Measurements from ENCODE around the gene HARBI1. TPM values are rescaled to one million over a fixed set of nuclear protein-coding genes. Genes with fewer than 3 reads are reported as not detected.

The HARBI1 gene
- total RNA-seq, 4 donors from 2014 or later = 1.3 to 6.2 (median 3.5) TPM

DNA sequence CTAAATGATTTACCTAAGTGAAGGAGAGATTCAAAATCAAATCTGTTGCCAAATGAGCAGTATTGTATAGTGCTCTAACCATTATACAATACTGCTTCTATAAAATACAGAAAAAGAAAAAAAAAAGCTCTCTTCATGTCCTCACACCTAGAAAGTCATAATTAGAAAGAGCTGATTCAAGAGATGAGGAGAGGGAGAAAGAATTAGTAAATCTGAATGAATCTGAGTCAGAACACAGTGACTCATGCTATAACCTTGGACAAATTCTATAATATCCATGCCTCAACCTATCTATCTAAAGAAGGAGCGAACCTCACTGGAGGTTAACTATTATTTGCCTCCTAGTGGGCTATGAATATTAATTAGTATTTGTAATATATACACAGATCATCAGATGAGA, 52.6 kb downstream of the HARBI1 start:
- Histone ChIP-seq H3K27ac (no peak overlapping the region), H3K4me3 (replicated peaks in 1 of 3) (no peak overlapping the region), H3K36me3 (no peaks in the 10 kb centered on the region), H3K4me1 (peaks cover 16 to 20% of the 10 kb centered on the region in 2 donors), H3K27me3 (no peaks in the 10 kb centered on the region), H3K9me3 (no peaks in the 10 kb centered on the region)
- 97 to 100% methylated on average over 1 of the region's 1 CpG for WGBS, 2 donors
- intact Hi-C loops (cut with DNase I) = no loop called here
- DNase-seq = no peak
- TF ChIP-seq, protein P1, sequence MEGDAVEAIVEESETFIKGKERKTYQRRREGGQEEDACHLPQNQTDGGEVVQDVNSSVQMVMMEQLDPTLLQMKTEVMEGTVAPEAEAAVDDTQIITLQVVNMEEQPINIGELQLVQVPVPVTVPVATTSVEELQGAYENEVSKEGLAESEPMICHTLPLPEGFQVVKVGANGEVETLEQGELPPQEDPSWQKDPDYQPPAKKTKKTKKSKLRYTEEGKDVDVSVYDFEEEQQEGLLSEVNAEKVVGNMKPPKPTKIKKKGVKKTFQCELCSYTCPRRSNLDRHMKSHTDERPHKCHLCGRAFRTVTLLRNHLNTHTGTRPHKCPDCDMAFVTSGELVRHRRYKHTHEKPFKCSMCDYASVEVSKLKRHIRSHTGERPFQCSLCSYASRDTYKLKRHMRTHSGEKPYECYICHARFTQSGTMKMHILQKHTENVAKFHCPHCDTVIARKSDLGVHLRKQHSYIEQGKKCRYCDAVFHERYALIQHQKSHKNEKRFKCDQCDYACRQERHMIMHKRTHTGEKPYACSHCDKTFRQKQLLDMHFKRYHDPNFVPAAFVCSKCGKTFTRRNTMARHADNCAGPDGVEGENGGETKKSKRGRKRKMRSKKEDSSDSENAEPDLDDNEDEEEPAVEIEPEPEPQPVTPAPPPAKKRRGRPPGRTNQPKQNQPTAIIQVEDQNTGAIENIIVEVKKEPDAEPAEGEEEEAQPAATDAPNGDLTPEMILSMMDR (IDR thresholded peaks at IDR 0.05) = no peak
- TF ChIP-seq POLR2A (IDR thresholded peaks at IDR 0.05) = no peak

DNA sequence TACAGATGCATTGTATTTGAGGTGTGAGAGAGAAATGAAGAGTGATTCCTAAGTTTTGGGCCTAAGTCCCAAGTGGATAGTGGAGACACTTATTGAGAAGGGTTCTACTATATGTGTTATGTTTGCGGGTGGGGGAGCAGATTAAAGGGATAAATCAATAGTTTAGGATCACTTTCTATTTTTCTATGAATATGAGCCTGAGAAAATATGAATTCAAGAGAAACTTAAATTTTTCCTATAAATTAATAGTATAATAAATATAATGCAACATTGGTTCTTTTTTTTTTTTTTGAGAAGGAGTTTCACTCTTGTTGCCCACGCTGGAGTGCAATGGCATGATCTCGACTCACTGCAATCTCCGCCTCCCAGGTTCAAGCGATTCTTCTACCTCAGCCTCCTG, 54.5 kb downstream of the HARBI1 start:
- TF ChIP-seq, protein P1 (IDR thresholded peaks at IDR 0.05) = no peak
- no peak for TF ChIP-seq POLR2A (IDR thresholded peaks at IDR 0.05)
- Histone ChIP-seq H3K27me3 (no peaks in the 10 kb centered on the region), H3K4me1 (peaks cover 9 to 12% of the 10 kb centered on the region in 2 donors), H3K36me3 (no peaks in the 10 kb centered on the region), H3K27ac (no peak overlapping the region), H3K9me3 (no peaks in the 10 kb centered on the region), H3K4me3 (replicated peaks in 1 of 3) (no peak overlapping the region)
- intact Hi-C loops (cut with DNase I) = no loop called here
- WGBS, 2 donors = 96% methylated on average over 5 of the region's 5 CpGs
- no peak for DNase-seq

DNA sequence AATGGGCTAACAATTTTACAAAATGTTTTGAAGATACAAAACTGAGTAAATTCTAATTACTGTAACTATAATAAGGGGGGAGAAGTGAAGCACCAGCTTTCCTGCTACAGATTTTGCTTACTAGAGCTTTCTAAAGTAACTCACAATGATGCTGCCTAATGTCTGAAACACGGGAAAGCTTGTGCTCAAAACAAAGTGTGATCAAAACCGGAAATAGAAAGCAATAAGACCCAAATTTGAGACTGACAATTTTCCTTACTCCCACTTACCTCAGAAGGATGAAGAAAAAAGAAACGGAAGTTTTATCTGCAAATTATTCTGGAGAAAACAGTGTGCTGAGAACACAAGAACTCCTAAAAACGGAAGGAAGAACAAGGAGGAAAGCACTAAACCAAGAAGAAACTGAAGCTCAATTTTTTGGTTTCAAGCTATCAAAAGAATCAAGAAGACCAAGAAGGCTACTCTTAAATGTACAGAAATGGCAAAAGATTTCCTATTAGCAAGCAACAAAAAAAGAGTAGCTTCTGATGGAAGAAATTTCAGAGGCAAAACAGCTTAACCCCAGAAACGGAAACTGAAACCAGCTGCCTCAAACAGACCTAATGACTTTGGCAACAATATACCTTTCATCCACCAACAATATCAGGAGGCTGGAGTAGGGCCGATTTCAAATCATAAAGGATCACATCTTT, 56.6 kb downstream of the HARBI1 start:
- Histone ChIP-seq H3K27me3 (no peaks in the 10 kb centered on the region), H3K9me3 (no peaks in the 10 kb centered on the region), H3K4me1 (peaks cover 14% of the 10 kb centered on the region in 2 donors), H3K36me3 (no peaks in the 10 kb centered on the region), H3K4me3 (replicated peaks in 1 of 3) (no peak overlapping the region), H3K27ac (peak overlapping the region; percentile 11 to 51 (median 32))
- DNase-seq = no peak
- intact Hi-C loops (cut with DNase I) = no loop called here
- 44 to 50% methylated on average over 6 of the region's 6 CpGs for WGBS, 2 donors
- no peak for TF ChIP-seq POLR2A (IDR thresholded peaks at IDR 0.05)
- TF ChIP-seq, protein P1 (IDR thresholded peaks at IDR 0.05) = no peak

DNA sequence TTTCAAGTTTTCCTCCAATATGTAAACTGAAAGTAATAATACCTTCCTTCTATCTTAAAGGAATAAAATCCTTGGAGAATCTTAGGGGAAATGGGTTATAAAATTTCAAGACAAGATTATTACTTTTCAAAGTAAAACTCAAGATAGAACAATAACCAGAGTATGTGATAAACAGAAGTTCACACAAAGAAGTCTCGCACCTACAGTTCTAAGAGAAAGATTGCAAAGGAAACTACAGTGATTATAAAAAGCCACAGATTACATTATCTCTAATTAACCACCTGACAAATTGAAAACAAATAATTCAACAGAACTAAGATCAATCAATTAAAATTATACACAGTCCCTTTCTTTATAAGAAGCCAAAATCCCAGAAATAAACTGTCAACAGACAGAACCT, 57.2 kb downstream of the HARBI1 start:
- intact Hi-C loops (cut with DNase I) = no loop called here
- Histone ChIP-seq H3K36me3 (no peaks in the 10 kb centered on the region), H3K4me1 (peaks cover 20% of the 10 kb centered on the region in 2 donors), H3K27ac (no peak overlapping the region), H3K4me3 (replicated peaks in 1 of 3) (no peak overlapping the region), H3K9me3 (no peaks in the 10 kb centered on the region), H3K27me3 (no peaks in the 10 kb centered on the region)
- TF ChIP-seq POLR2A (IDR thresholded peaks at IDR 0.05) = no peak
- TF ChIP-seq, protein P1 (IDR thresholded peaks at IDR 0.05) = no peak
- DNase-seq = no peak
- WGBS, 2 donors = 75 to 81% methylated on average over 1 of the region's 1 CpG

DNA sequence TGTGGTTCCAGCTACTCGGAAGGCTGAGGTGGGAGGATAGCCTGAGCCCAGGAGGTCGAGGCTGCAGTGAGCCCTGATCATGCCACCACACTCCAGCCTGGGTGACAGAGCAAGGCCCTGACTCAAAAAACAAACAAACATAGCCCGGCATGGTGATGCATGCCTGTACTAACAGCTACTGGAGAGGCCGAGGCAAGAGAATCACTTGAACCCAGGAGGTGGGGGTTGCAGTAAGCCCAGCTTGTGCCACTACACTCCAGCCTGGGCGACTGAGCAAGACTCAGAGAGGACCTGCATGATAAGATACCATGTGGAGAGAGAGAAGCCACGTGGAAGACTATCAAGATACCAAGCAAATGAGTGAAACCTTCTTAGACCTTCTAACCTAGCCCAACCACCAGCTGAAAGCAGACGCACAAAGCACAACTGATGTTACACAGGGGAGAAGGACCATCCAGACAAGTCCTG, 59.3 kb downstream of the HARBI1 start:
- no peaks in the 10 kb centered on the region for H3K27me3 ChIP-seq
- H3K27ac ChIP-seq = no peak overlapping the region
- no peak overlapping the region for H3K4me3 ChIP-seq (replicated peaks in 1 of 3)
- intact Hi-C loops (cut with DNase I) = no loop called here
- H3K9me3 ChIP-seq = no peaks in the 10 kb centered on the region
- WGBS, 2 donors = 74 to 82% methylated on average over 7 of the region's 7 CpGs
- H3K36me3 ChIP-seq = no peaks in the 10 kb centered on the region
- no peak for DNase-seq
- H3K4me1 ChIP-seq = peaks cover 35 to 37% of the 10 kb centered on the region in 2 donors
- no peak for TF ChIP-seq POLR2A (IDR thresholded peaks at IDR 0.05)
- TF ChIP-seq, protein P1 (IDR thresholded peaks at IDR 0.05) = no peak
